Parietal lobe (tissue), 1 donor: ENCODE measurements around the gene LIG3. TPM values are rescaled to one million over a fixed set of nuclear protein-coding genes. Genes with fewer than 3 reads are reported as not detected.

ENCODE experiments used
- total RNA-seq: library from RNA; depleted of rRNA; stranded (reverse); fragments of >200 nt; gene quantifications from one replicate; pipeline ENCODE4 v1.2.3, GENCODE V29; 2014

The LIG3 gene
- 63.9 TPM for total RNA-seq

GRCh38 chr17:34980353-34980680 lies at the start of gene LIG3:
Gene LIG3 (plus strand): TSS chr17:34980512. CDS start chr17:34983006, 2,494 bp downstream.

DNA sequence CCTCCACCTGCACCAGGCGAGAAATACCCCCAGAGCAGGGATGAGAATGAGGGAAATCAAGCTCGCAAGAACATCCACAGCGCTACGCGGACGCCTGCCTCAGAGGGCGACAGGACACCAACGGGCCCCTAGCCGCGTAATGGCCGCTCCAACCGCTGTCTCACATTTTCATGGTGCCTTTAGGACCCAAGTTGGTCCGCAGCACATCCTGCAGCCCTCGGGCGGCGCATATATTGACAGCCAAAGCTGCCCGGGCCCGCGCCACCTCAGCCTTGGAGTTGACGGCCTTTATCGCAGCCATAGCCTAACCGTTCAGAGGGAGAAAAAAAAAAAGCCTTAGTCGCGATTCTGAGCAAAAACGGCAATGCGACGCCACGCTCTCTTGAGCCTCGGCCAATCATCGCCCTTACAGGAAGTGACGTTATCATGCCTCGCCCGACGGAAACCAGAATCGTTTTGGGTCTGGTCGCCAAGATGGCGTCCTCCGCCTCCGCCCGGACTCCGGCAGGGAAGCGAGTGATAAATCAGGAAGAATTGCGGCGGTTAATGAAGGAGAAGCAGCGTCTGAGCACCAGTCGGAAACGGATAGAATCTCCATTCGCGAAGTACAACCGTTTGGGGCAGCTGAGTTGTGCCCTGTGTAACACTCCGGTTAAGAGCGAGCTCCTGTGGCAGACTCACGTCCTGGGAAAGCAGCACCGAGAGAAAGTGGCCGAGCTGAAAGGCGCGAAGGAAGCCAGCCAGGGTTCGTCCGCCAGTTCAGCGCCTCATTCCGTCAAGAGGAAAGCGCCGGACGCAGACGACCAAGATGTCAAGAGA lies 19.0 kb upstream of the LIG3 start, which contains the start of the genes CCT6B and ZNF830:
Gene CCT6B (minus strand): TSS at position 368 of the 819 bp plus-strand sequence. CDS start 67 bp downstream, at position 301.
Gene ZNF830 (plus strand): TSS at position 448 of the 819 bp plus-strand sequence. CDS start 27 bp downstream, at position 475.

Other genes with a start within 250 kb of the LIG3 start
- 2.5 TPM for gene CCT6B, start 19.1 kb upstream of the LIG3 start, total RNA-seq
- gene ZNF830, start 19.0 kb upstream of the LIG3 start, total RNA-seq, result 16.6 TPM
- 15.3 TPM for gene RFFL, start 83.2 kb downstream of the LIG3 start, total RNA-seq
- 23.8 TPM for gene RAD51D, start 139.3 kb downstream of the LIG3 start, total RNA-seq
- gene FNDC8, start 141.1 kb downstream of the LIG3 start, total RNA-seq, result not detected
- gene NLE1, start 161.8 kb downstream of the LIG3 start, total RNA-seq, result 33.5 TPM
- gene UNC45B, start 167.3 kb downstream of the LIG3 start, total RNA-seq, result under 0.01 TPM
- not detected for gene SLC35G3, start 213.9 kb downstream of the LIG3 start, total RNA-seq